Neural cell (in vitro differentiated cells): ENCODE data around the gene DACT2. TPM values are rescaled to one million over a fixed set of nuclear protein-coding genes. Genes with fewer than 3 reads are reported as not detected.
"Not testable (repeated sequence)": the region's sequence is repeated elsewhere in the genome, so short reads cannot be mapped to it uniquely, and the experiment has no call there.

Source experiments
- H2AFZ ChIP-seq: fragments of 200-600, 300-800 bp; sonication (generic), shearing (Covaris generic); 2 replicates; pipeline ENCODE4 v1.6.0; 2014; ENCODE audit warnings: low read depth, mild to moderate bottlenecking, antibody characterized with exemption, low read length, moderate library complexity
- H3F3A ChIP-seq: fragments of 200-600 bp; shearing (Covaris generic); 2 replicates; pipeline ENCODE4 v1.6.1; 2016; ENCODE audit warnings: mild to moderate bottlenecking, moderate library complexity, mixed read lengths, antibody characterized with exemption, low read length; ENCODE audit not compliant: insufficient read depth, poor library complexity, severe bottlenecking
- H3K27ac ChIP-seq: fragments of 200-600, 300-800 bp; sonication (generic), shearing (Covaris generic); 2 replicates; pipeline ENCODE4 v1.5.1; 2014; ENCODE audit warnings: mild to moderate bottlenecking, low read length, moderate library complexity
- H3K27me3 ChIP-seq: fragments of 300-800, 200-600 bp; sonication (generic), shearing (Covaris generic); 2 replicates; pipeline ENCODE4 v1.6.0; 2014; ENCODE audit warnings: mild to moderate bottlenecking, low read depth, low read length, moderate library complexity; ENCODE audit not compliant: insufficient read depth
- H3K36me3 ChIP-seq: fragments of 300-800, 200-600 bp; sonication (generic), shearing (Covaris generic); 2 replicates; pipeline ENCODE4 v1.5.1; 2014; ENCODE audit warnings: mild to moderate bottlenecking, antibody characterized with exemption, low read length, moderate library complexity; ENCODE audit not compliant: insufficient read depth
- H3K4me2 ChIP-seq: fragments of 300-800, 200-600 bp; sonication (generic), shearing (Covaris generic); 2 replicates; pipeline ENCODE4 v1.6.0; 2014; ENCODE audit warnings: mild to moderate bottlenecking, low read length
- H3K4me3 ChIP-seq: fragments of 300-800, 200-600 bp; sonication (generic), shearing (Covaris generic); 2 replicates; pipeline ENCODE4 v1.5.1; 2014; ENCODE audit warnings: mild to moderate bottlenecking, low read length, moderate library complexity
- H3K79me2 ChIP-seq: fragments of 200-600 bp; shearing (Covaris generic); replicated peaks from 2 replicates; pipeline ENCODE4 v1.6.0; 2014; ENCODE audit warnings: mild to moderate bottlenecking, low read length, moderate library complexity; ENCODE audit not compliant: insufficient read depth
- H3K9ac ChIP-seq: fragments of 300-800, 200-600 bp; sonication (generic), shearing (Covaris generic); 2 replicates; pipeline ENCODE4 v1.6.1; 2016; ENCODE audit warnings: mild to moderate bottlenecking, low read length, mixed read lengths
- H3K9me2 ChIP-seq: fragments of 200-600 bp; shearing (Covaris generic); 2 replicates; pipeline ENCODE4 v1.6.1; 2016; ENCODE audit warnings: mild to moderate bottlenecking, low read length, mixed read lengths; ENCODE audit not compliant: insufficient read depth
- H3K9me3 ChIP-seq: fragments of 200-600, 300-800 bp; sonication (generic), shearing (Covaris generic); 2 replicates; pipeline ENCODE4 v1.6.1; 2016; ENCODE audit warnings: mild to moderate bottlenecking, mixed run types, low read length, moderate library complexity, mixed read lengths
- H4K20me1 ChIP-seq: fragments of 200-600 bp; shearing (Covaris generic); 2 replicates; pipeline ENCODE4 v1.6.1; 2016; ENCODE audit warnings: mild to moderate bottlenecking, mixed run types; ENCODE audit not compliant: insufficient read depth
- CTCF ChIP-seq: fragments of 450-650 bp; IDR thresholded peaks from 2 replicates; pipeline ENCODE4 v1.5.1; 2014; ENCODE audit warnings: antibody characterized with exemption, mild to moderate bottlenecking, moderate library complexity; ENCODE audit not compliant: poor library complexity, severe bottlenecking
- EP300 ChIP-seq: fragments of 450-650 bp; conservative IDR thresholded peaks from 2 replicates; pipeline ENCODE4 v1.6.1; 2014; ENCODE audit warnings: antibody characterized with exemption, mild to moderate bottlenecking, moderate library complexity; ENCODE audit not compliant: poor library complexity, severe bottlenecking
- EZH2 ChIP-seq: fragments of 200-600, 300-800 bp; shearing (Covaris generic), sonication (generic); IDR thresholded peaks from 2 replicates; pipeline ENCODE4 v1.6.1; 2014; ENCODE audit warnings: antibody characterized with exemption, low read length, borderline replicate concordance, mild to moderate bottlenecking; ENCODE audit not compliant: insufficient read depth, poor library complexity, severe bottlenecking
- MXI1 ChIP-seq: fragments of 450-650 bp; conservative IDR thresholded peaks from 2 replicates; pipeline ENCODE4 v1.6.1; 2014; ENCODE audit warnings: antibody characterized with exemption, mild to moderate bottlenecking; ENCODE audit not compliant: poor library complexity, severe bottlenecking
- POLR2AphosphoS5 ChIP-seq: IDR thresholded peaks from 2 replicates; pipeline ENCODE4 v1.6.1; 2012
- RAD21 ChIP-seq: fragments of 450-650 bp; conservative IDR thresholded peaks from 2 replicates; pipeline ENCODE4 v1.6.1; 2014; ENCODE audit warnings: antibody characterized with exemption, mild to moderate bottlenecking, moderate library complexity
- SMC3 ChIP-seq: fragments of 450-650 bp; conservative IDR thresholded peaks from 2 replicates; pipeline ENCODE4 v1.6.1; 2014; ENCODE audit warnings: antibody characterized with exemption, mild to moderate bottlenecking, moderate library complexity; ENCODE audit not compliant: poor library complexity
- TAF1 ChIP-seq: IDR thresholded peaks from 2 replicates; pipeline ENCODE4 v1.6.1; 2012; ENCODE audit warnings: low read depth
- polyA plus RNA-seq: library from polyadenylated mRNA; depleted of rRNA; stranded (reverse); fragments of >200 nt; gene quantifications from 2 replicates; pipeline ENCODE4 v1.2.3, GENCODE V29; 2014
- TF ChIP-seq, protein P1 (sequence below): IDR thresholded peaks from 2 replicates; pipeline ENCODE4 v1.6.1; 2012; ENCODE audit warnings: borderline replicate concordance

DACT2 gene
- polyA plus RNA-seq, 1 donor from 2014 or later = 0.48 TPM

GRCh38 chr6:168282985-168283685 is 36.4 kb downstream of the DACT2 start:
- Histone ChIP-seq H3K4me2 (no peak overlapping the region), H3K79me2 (no peaks in the 10 kb centered on the region), H3K9me2 (no peaks in the 10 kb centered on the region), H3K27me3 (no peaks in the 10 kb centered on the region), H3K9ac (no peak overlapping the region), H3K4me3 (no peak overlapping the region), H3K36me3 (no peaks in the 10 kb centered on the region), H4K20me1 (no peaks in the 10 kb centered on the region), H3K27ac (no peak overlapping the region), H3K9me3 (no peaks in the 10 kb centered on the region), H3F3A (no peaks in the 10 kb centered on the region), H2AFZ (no peak overlapping the region)
- TF ChIP-seq, protein P1, sequence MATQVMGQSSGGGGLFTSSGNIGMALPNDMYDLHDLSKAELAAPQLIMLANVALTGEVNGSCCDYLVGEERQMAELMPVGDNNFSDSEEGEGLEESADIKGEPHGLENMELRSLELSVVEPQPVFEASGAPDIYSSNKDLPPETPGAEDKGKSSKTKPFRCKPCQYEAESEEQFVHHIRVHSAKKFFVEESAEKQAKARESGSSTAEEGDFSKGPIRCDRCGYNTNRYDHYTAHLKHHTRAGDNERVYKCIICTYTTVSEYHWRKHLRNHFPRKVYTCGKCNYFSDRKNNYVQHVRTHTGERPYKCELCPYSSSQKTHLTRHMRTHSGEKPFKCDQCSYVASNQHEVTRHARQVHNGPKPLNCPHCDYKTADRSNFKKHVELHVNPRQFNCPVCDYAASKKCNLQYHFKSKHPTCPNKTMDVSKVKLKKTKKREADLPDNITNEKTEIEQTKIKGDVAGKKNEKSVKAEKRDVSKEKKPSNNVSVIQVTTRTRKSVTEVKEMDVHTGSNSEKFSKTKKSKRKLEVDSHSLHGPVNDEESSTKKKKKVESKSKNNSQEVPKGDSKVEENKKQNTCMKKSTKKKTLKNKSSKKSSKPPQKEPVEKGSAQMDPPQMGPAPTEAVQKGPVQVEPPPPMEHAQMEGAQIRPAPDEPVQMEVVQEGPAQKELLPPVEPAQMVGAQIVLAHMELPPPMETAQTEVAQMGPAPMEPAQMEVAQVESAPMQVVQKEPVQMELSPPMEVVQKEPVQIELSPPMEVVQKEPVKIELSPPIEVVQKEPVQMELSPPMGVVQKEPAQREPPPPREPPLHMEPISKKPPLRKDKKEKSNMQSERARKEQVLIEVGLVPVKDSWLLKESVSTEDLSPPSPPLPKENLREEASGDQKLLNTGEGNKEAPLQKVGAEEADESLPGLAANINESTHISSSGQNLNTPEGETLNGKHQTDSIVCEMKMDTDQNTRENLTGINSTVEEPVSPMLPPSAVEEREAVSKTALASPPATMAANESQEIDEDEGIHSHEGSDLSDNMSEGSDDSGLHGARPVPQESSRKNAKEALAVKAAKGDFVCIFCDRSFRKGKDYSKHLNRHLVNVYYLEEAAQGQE = no peak
- TF ChIP-seq CTCF (no peak), TAF1 (no peak), MXI1 (no peak), POLR2AphosphoS5 (no peak), SMC3 (no peak), RAD21 (no peak), EZH2 (no peak), EP300 (no peak)

- Histone ChIP-seq H3K79me2 (no peaks in the 10 kb centered on the region), H4K20me1 (no peaks in the 10 kb centered on the region), H3K4me2 (no peak overlapping the region), H3K9me2 (no peaks in the 10 kb centered on the region), H3K4me3 (no peak overlapping the region), H3K27me3 (no peaks in the 10 kb centered on the region), H3K9ac (no peak overlapping the region), H3K9me3 (no peaks in the 10 kb centered on the region), H3K27ac (no peak overlapping the region), H3F3A (no peaks in the 10 kb centered on the region), H3K36me3 (no peaks in the 10 kb centered on the region), H2AFZ (no peak overlapping the region)
- TF ChIP-seq SMC3 (no peak), RAD21 (no peak), POLR2AphosphoS5 (no peak), CTCF (no peak), TAF1 (no peak), EP300 (no peak), MXI1 (no peak), EZH2 (no peak)
- TF ChIP-seq, protein P1 = no peak
Measured at GRCh38 chr6:168281826-168282225, 37.8 kb downstream of the DACT2 start.

GRCh38 chr6:168281314-168281713 is 38.3 kb downstream of the DACT2 start:
- not testable (repeated sequence) for H3K27ac ChIP-seq, H3K9me2 ChIP-seq, H3K36me3 ChIP-seq, H2AFZ ChIP-seq, H3K4me3 ChIP-seq, H3K4me2 ChIP-seq, H3K79me2 ChIP-seq, H3K9ac ChIP-seq, H3K9me3 ChIP-seq, H4K20me1 ChIP-seq, H3K27me3 ChIP-seq, H3F3A ChIP-seq
